Hepatocyte (in vitro differentiated cells): Measurements from ENCODE around the gene NFATC4.

ENCODE experiments used
- CTCF ChIP-seq: fragments of 200-600 bp; sonication (generic); IDR thresholded peaks from 2 replicates; pipeline ENCODE4 v1.5.1; 2016; ENCODE audit warnings: antibody characterized with exemption, mild to moderate bottlenecking; ENCODE audit not compliant: poor library complexity
- EZH2 ChIP-seq: fragments of 200-600 bp; sonication (generic); IDR thresholded peaks from 2 replicates; pipeline ENCODE4 v1.6.1; 2016; ENCODE audit warnings: antibody characterized with exemption, mild to moderate bottlenecking, borderline replicate concordance
- EZH2phosphoT487 ChIP-seq: fragments of 200-600 bp; sonication (generic); IDR thresholded peaks from one replicate; pipeline ENCODE4 v1.6.1; 2018; ENCODE audit warnings: antibody characterized with exemption, mild to moderate bottlenecking, low read depth, moderate library complexity; ENCODE audit not compliant: unreplicated experiment, severe bottlenecking

- TF ChIP-seq CTCF (no peak), EZH2phosphoT487 (no peak), EZH2 (no peak)
Measured at GRCh38 chr14:24406416-24406815, 38.4 kb downstream of the NFATC4 start.
